ENCODE measurements around the gene RNF121. TPM values are rescaled to one million over a fixed set of nuclear protein-coding genes. Genes with fewer than 3 reads are reported as not detected.

Gene RNF121
- total RNA-seq, 4 donors from 2014 or later, result 13.1 to 25.8 (median 21.5) TPM

DNA sequence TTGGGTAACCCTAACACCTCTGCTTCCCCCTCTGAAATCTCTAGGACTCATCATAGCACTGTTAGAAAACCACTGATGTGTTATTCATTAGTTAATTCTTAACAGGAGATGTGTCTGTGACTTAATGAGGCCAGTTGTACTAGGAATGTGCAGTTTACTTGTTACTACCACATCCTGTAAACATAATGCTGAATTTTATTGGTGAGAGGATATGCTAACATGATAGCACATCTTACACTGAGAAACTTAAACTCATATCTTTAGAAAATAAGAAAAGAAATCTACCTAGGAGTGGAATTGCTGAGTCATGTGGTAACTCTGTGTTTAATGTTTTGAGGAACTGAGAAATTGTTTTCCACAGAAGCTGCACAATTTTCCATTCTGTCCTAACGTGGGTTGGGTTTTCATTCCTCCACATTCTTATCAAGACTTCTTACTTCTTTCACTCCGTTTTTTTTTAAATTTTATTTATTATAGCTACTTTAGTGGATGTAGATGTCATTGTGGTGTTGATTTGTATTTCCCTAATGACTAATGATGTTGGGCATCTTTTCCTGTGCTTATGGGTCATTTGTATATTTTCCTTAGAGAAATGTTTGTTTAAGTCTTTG lies 33.7 kb downstream of the RNF121 start:
- H3K4me1 ChIP-seq, result no peaks in the 10 kb centered on the region
- no peak for ATAC-seq
- no peaks in the 10 kb centered on the region for H3K27me3 ChIP-seq
- no peak for TF ChIP-seq POLR2A (IDR thresholded peaks at IDR 0.05)
- no peak for TF ChIP-seq EP300 (IDR thresholded peaks at IDR 0.05)
- TF ChIP-seq POLR2AphosphoS5 (IDR thresholded peaks at IDR 0.05), result no peak
- TF ChIP-seq CTCF (IDR thresholded peaks at IDR 0.05), result no peak
- no peaks in the 10 kb centered on the region for H3K9me3 ChIP-seq
- H3K4me3 ChIP-seq, result no peak overlapping the region
- H3K27ac ChIP-seq, result peak overlapping the region in 2 of 4 donors; percentile 26 to 40
- H3K36me3 ChIP-seq, result peaks cover 0 to 34% of the 10 kb centered on the region in 2 donors
- WGBS, 2 donors (ENCODE audit: low coverage in 1 of 2), result 20 to 38% methylated on average over 2 of the region's 2 CpGs

GRCh38 chr11:71963468-71963867 lies 34.6 kb downstream of the RNF121 start:
- H3K36me3 ChIP-seq, result peaks cover 0 to 38% of the 10 kb centered on the region in 2 donors
- no peak for TF ChIP-seq POLR2A (IDR thresholded peaks at IDR 0.05)
- TF ChIP-seq CTCF (IDR thresholded peaks at IDR 0.05), result no peak
- no peak for TF ChIP-seq POLR2AphosphoS5 (IDR thresholded peaks at IDR 0.05)
- no peak for TF ChIP-seq EP300 (IDR thresholded peaks at IDR 0.05)
- H3K27ac ChIP-seq, result peak overlapping the region in 2 of 4 donors; percentile 13 to 26
- H3K9me3 ChIP-seq, result no peaks in the 10 kb centered on the region
- no peak overlapping the region for H3K4me3 ChIP-seq
- H3K27me3 ChIP-seq, result no peaks in the 10 kb centered on the region
- 91% methylated on average over 7 to 8 of the region's 8 CpGs for WGBS, 2 donors (ENCODE audit: low coverage in 1 of 2)
- ATAC-seq, result no peak
- H3K4me1 ChIP-seq, result no peaks in the 10 kb centered on the region

- TF ChIP-seq CTCF (IDR thresholded peaks at IDR 0.05) (no peak), EP300 (IDR thresholded peaks at IDR 0.05) (no peak), POLR2A (IDR thresholded peaks at IDR 0.05) (no peak)
- no peaks in the 10 kb centered on the region for H3K4me1 ChIP-seq
- no peaks in the 10 kb centered on the region for H3K27me3 ChIP-seq
- peaks cover 0 to 42% of the 10 kb centered on the region in 2 donors for H3K36me3 ChIP-seq
- no peaks in the 10 kb centered on the region for H3K9me3 ChIP-seq
- WGBS, 2 donors (ENCODE audit: low coverage in 1 of 2), result 96% methylated on average over 4 of the region's 4 CpGs; no CpG with 5 or more reads in 1 of the 2 donors
- H3K27ac ChIP-seq, result no peak overlapping the region
- ATAC-seq, result no peak
- H3K4me3 ChIP-seq, result no peak overlapping the region
Measured at GRCh38 chr11:71964641-71965040, 35.8 kb downstream of the RNF121 start.

DNA sequence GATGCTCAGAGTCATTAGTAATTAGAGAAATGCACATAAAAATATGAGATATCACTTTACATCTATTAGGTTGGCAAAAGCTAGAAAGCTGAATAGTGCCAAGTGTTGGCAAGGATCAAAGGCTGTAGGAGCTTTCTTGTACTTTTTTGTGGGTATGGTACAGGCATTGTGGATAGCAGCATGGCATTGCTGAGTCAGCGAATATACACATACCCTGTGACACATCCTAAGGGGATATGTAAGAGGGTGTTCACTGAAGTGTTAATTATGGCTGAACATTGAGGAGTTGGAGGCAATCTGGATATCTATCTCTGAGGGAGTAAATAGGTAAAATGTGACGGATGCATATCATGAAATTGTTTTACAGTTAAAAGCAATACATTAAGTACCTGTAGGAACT lies 42.8 kb downstream of the RNF121 start:
- Histone ChIP-seq H3K9me3 (no peaks in the 10 kb centered on the region), H3K4me1 (peaks cover 0 to 5% (median 0%) of the 10 kb centered on the region in 3 donors), H3K4me3 (no peak overlapping the region), H3K27ac (no peak overlapping the region), H3K27me3 (no peaks in the 10 kb centered on the region), H3K36me3 (peaks cover 0 to 26% of the 10 kb centered on the region in 2 donors)
- no peak for TF ChIP-seq EP300 (IDR thresholded peaks at IDR 0.05)
- TF ChIP-seq CTCF (IDR thresholded peaks at IDR 0.05), result no peak
- TF ChIP-seq POLR2A (IDR thresholded peaks at IDR 0.05), result no peak
- no peak for TF ChIP-seq POLR2AphosphoS5 (IDR thresholded peaks at IDR 0.05)
- 90 to 93% methylated on average over 2 of the region's 2 CpGs for WGBS, 2 donors (ENCODE audit: low coverage in 1 of 2)
- ATAC-seq, result no peak

GRCh38 chr11:71976551-71976950 lies 47.7 kb downstream of the RNF121 start:
- ATAC-seq, result no peak
- Histone ChIP-seq H3K4me1 (peaks cover 0 to 29% (median 3%) of the 10 kb centered on the region in 3 donors), H3K27me3 (no peaks in the 10 kb centered on the region), H3K27ac (no peak overlapping the region), H3K4me3 (no peak overlapping the region), H3K9me3 (no peaks in the 10 kb centered on the region), H3K36me3 (peaks cover 0 to 8% of the 10 kb centered on the region in 2 donors)
- TF ChIP-seq POLR2AphosphoS5 (IDR thresholded peaks at IDR 0.05), result no peak
- TF ChIP-seq EP300 (IDR thresholded peaks at IDR 0.05), result no peak
- no peak for TF ChIP-seq CTCF (IDR thresholded peaks at IDR 0.05)
- no peak for TF ChIP-seq POLR2A (IDR thresholded peaks at IDR 0.05)
- WGBS, 2 donors (ENCODE audit: low coverage in 1 of 2), result 87% methylated on average over 3 of the region's 5 CpGs; no CpG with 5 or more reads in 1 of the 2 donors
